Ovary (tissue), 3 donors: Measurements from ENCODE around the gene CNMD.

Source experiments
- EP300 ChIP-seq: sonication (generic); formaldehyde crosslinking; IDR thresholded peaks from one replicate; pipeline ENCODE4 v1.6.1; 2017; ENCODE audit warnings: antibody characterized with exemption
- POLR2A ChIP-seq: fragments of 450-650 bp; IDR thresholded peaks from one replicate; pipeline ENCODE4 v1.6.1; 2017; ENCODE audit warnings: antibody characterized with exemption, mild to moderate bottlenecking, moderate library complexity
- TF ChIP-seq, protein P1 (sequence below), 3 donors: fragments of 450-650 bp in 2 of 3; fragments of 200-600 bp in 1 of 3; IDR thresholded peaks; one replicate each; pipeline versions ENCODE4 v1.5.1 to v1.8.0; 2016 to 2022; ENCODE audit warnings: antibody characterized with exemption in 3 of 3, mild to moderate bottlenecking in 1 of 3
- donor health status: DM: no; HTN: no; CAD: no.

DNA sequence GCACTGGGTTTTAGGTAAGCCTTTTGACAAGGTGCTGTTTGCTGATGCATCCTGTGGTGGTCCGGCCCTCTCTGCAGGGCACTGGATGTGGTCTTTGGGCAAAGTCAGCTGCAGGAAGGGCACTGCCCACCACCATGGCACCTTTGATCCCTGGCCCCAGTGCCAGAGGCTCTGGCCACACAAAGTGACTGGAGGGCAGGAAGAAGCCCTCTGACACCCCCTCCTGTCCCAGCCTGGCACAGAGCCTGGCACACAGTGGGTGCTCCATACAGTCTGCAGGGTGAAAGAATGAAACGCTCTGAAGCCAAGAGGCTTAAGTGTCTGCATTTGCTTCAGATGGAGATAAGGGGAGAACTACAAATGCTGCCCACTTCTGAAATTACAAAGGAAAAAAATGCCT, 47.6 kb upstream of the CNMD start:
- TF ChIP-seq, protein P1, sequence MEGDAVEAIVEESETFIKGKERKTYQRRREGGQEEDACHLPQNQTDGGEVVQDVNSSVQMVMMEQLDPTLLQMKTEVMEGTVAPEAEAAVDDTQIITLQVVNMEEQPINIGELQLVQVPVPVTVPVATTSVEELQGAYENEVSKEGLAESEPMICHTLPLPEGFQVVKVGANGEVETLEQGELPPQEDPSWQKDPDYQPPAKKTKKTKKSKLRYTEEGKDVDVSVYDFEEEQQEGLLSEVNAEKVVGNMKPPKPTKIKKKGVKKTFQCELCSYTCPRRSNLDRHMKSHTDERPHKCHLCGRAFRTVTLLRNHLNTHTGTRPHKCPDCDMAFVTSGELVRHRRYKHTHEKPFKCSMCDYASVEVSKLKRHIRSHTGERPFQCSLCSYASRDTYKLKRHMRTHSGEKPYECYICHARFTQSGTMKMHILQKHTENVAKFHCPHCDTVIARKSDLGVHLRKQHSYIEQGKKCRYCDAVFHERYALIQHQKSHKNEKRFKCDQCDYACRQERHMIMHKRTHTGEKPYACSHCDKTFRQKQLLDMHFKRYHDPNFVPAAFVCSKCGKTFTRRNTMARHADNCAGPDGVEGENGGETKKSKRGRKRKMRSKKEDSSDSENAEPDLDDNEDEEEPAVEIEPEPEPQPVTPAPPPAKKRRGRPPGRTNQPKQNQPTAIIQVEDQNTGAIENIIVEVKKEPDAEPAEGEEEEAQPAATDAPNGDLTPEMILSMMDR (IDR thresholded peaks at IDR 0.05): no peak
- TF ChIP-seq POLR2A: no peak
- TF ChIP-seq EP300: no peak
